Medulla oblongata (tissue), 1 donor: Measurements from ENCODE around the gene DSC2.
"Not testable (repeated sequence)": the region's sequence is repeated elsewhere in the genome, so short reads cannot be mapped to it uniquely, and the experiment has no call there.

Experiments
- DNase-seq: peaks from one replicate; pipeline ENCODE4 v3.0.0-alpha.2; 2015; ENCODE audit errors: extremely low spot score

Gene DSC2

DNA sequence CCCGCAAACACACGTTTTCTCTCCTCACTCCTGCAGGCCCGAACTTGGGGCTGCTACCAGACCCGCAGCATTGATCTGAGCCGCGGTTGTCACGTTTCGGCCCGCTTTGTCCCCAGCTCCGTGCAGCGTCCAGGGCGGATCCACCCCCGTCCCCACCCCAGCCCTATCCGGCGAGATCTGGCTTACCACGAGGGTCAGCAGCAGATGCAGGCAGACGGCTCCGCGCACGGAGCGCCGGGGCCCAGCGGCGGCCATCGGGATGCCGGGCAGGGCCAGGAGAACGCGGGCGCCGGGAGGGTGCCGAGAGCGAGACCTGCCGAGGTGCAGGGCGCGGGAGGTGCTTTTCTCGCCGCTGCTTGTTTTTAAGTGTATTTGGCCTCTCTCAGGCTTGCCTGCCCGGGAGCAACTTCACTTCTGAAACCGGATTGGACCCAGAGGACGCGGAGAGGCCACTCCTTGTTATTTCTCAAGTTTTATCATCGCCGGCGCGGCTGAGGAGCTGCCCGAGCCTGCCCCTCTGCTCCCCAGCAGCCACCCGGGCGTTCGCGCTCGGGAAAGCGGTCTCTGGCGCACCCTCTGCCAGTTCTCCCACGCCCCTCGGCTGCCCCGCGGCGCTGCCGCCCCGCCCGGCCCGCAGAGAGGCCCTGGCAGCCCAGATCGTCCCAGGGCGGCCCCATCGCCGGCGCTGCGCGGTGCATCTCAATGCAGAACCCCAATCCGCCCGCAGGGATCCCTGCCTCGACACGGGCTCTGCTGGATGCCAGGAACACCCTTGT is 59.6 kb downstream of the DSC2 start, which contains the start of gene DSC3:
DSC3 (minus strand) TSS at position 337 of the 776 bp plus-strand sequence; CDS start at position 255, 82 bp downstream.
- DNase-seq = no peak

DNA sequence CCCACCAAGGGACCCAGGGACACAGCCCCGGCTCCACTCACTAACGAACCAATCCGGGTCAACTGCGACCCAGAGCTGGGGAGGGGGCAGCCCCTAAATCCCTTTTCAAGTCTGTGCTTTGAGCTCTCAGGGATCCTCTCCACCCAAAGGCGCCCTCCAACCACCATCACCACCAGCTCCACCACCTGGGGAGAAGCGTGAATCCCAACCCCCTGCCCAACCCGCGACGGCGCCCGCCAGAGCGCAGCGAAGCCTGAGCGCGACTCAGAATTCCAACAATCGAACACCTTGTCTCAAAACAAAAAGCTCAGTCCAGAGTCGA is 60.2 kb downstream of the DSC2 start:
- no peak for DNase-seq

DNA sequence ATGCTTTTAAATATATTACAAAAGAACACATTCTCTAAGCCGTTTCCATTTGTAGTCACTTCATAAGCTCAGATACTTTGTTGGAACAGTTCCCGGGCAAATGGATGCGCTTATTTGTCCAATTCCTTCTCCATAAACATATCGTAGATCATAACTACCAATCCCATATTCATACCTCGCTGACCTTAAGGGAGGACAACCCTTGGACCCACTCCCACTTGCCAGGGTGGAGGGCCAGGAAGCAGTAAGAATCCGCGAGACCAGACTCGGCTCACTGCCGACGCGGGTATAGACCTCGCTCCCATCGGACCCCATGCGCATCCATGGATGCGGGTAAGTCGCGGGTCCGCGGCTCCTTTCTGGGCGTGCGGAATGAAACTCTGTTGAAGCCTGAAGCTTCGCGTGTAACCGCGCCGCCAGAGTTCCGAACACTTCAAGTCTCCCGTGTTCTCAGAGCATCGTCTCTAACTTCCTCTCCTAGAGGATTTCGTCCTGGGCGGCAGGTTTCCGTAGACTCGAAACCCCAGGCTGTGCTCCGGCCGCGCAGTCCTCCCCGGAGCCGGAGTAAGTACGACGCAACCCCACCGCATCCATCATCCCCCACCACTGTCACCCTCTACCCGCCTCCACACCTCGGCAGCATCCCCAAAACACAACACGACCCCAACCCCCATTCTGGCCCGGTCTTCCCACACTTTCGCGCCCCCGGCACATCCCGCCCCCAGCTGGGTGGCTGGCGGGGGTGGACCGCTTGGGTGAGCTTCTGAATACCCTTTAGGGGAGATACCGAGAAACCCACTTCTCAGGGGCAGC is 60.7 kb downstream of the DSC2 start:
- DNase-seq = no peak

DNA sequence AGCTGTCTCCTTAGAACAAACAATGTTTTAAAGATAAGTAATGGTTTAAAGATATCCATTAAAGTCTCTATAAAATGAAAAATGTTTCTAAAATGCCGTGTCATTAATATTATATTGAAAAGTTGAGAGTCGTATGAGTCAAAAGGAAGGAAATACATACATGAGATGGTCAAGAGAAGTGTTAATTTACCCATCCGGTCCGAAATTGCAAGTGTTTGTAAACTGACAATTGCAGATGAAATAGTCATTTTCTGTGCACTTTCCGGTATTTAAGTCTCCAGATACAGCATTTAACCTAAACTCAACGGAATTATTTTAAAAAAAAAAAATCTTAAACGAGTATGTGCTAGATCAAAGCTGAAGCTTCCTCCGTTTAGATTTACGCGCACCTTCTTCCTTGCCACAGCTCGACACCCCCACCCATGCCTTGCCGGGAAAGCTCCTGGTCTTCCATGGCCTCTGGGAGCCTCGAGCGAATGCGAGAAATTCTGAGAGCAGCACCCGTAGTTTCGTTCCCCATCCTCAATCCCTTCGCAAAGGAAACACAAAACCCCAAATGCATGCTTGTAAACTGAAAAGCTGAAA is 61.4 kb downstream of the DSC2 start:
- no peak for DNase-seq

DNA sequence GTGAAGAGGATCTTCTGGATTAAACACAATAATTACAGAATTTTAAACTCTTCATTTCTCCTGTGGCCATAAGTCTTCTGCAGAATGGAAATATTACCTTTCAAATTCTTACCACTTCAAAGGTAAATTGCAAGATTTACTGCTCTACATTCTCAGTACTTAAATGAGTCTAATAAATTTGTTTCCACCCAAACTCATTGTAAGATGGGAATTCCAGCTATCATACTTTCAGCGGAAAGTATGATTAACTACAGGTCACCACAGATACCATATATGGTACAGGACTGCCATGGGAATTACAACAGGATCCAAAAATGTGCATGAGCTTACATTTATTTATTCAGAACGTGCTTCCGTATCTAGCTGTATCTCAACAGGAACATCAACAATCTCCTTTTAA is 62.8 kb downstream of the DSC2 start:
- no peak for DNase-seq

DNA sequence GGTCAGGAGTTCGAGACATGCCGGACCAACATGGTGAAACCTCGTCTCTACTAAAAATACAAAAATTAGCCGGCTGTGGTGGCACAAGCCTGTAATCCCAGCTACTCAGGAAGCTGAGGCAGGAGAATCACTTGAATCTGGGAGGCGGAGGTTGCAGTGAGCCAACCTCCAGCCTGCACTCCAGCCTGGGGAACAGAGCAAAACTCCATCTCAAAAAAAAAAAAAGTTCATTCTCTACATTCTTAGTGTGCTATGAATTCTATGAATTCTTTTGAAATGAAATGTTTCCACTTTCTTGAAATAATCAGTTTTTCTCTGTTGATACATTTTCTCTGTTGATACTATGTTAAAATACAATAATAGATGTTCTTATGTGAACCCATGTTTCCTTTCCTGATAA is 64.5 kb downstream of the DSC2 start:
- DNase-seq = not testable (repeated sequence)

DNA sequence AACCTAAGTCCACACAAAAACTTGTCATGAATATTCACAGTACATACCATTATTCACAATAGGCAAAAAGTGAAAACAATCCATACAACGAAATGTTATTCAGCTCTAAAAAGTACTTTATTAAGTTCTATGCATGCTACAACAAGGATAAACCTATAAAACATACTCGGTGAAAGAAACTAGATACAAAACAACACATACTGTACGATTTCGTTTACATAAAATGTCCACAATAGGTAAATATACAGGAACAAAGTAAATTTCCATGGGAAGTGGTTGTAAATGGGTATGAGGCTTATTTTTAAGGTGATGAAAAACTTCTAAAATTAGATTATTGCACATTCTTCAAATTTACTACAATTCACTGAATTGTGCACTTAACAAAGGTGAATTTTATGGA is 67.7 kb downstream of the DSC2 start:
- no peak for DNase-seq

DNA sequence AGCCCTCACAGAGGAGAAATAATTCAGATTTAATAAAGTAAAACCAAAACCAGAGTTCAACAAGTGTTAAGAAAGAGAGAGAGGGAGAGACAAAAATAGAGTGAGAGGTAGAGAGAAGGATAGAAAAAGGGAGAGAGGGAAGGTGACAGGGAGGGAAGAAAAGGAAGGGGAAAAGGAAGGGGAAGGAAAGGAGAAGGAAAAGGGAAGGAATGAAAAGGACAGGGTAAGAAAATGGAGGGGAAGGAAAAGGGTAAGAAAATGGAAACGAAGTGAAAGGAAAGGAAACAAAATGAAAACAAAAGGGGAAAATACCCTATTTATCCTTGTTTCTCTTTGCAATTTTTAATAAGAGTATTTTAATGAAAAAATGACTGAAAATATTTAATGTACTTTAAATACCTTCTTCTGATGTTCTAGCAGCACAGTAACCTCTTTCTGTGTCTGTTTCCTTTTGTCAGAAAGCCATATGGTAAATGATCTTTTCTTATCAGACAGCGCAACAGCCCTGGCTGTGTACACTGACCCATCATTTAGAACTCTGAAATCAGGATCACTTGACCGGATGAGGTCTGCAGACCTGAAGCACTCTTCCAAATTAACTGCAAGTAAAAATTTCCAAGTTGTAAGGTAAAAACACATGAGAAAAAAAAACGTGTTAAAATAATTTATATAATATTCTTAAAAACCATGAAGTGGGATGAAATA is 71.5 kb downstream of the DSC2 start:
- DNase-seq = no peak

DNA sequence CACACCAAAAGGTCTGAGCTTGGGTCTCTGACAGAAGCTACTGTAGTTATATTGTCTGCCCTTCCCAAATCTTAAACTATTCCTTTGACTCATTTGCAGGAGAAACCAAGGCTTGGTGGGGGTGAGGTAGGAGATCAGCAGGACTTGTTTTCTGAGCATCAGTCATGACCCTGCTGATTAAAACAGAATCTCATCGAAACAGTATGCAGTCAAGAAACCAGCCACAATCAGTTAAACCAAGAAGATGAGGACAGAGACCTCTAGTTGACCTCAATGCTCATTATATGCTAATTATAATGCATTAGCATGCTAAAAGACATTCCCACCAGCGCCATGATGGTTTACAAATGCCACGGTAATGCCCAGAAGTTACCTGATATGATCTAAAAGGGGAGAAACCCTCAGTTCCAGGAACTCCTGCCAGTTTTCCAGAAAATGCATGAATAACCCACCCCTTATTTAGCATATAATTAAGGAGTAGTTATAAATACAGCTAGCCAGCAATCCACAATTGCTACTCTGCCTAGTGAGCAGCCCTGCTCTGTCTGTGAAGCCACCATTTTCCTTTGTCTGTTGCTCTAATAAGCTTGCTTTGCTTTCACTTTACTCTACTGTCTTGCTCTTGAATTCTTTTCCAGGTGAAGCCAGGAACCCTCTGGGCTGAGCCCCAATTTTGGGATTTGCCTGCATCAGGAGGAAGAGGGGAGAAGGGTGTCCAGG is 86.3 kb downstream of the DSC2 start:
- DNase-seq = no peak

DNA sequence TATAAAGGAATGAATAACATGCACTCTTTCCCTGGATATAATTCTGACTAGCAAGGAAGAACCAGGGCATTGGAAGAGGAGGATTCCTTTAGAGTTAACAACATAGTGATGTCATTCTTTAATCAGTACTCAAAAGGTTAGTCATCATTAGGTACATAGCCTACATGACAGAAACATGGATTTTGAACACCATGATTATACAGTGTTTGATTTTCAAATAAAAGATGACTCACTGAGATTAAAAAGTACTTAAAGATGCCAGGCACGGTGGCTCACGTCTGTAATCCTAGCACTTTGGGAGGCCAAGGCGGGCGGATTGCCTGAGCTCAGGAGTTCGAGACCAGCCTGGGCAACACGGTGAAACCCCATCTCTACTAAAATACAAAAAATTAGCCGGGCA is 90.8 kb downstream of the DSC2 start:
- not testable (repeated sequence) for DNase-seq

DNA sequence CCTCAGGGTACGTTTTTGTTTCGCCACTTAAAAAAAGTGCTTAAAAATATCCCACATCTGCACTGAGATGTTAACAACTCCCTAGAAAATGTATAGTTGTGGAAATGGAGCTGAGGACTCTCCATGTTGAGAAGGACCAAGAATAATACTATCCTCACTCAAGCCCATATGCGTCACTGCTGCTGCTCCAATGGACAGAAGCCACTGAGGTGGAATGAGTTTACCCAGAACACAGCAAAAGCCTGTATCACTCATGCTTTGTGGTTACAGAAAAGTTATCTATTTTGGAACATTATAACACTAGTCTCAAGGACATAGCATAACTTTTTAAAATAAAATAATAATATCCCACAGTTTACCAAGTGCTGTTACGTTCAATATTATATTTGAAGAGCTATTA is 91.6 kb downstream of the DSC2 start:
- no peak for DNase-seq
